Left kidney (tissue), 2 donors: ENCODE data around the gene PACS2. TPM values are rescaled to one million over a fixed set of nuclear protein-coding genes. Genes with fewer than 3 reads are reported as not detected.

Experiments used
- DNase-seq: peaks from one replicate; pipeline ENCODE4 v3.0.0-alpha.2; 2013
- polyA plus RNA-seq: library from polyadenylated mRNA; unstranded; fragments of 120-200 nt; gene quantifications from one replicate; pipeline ENCODE4 v1.2.1, GENCODE V29; 2013; ENCODE audit not compliant: insufficient read length

Gene PACS2
- polyA plus RNA-seq, 1 donor, result 67.0 TPM

- DNase-seq, result no peak
Observed at GRCh38 chr14:105367116-105368031, 52.8 kb downstream of the PACS2 start.

DNA sequence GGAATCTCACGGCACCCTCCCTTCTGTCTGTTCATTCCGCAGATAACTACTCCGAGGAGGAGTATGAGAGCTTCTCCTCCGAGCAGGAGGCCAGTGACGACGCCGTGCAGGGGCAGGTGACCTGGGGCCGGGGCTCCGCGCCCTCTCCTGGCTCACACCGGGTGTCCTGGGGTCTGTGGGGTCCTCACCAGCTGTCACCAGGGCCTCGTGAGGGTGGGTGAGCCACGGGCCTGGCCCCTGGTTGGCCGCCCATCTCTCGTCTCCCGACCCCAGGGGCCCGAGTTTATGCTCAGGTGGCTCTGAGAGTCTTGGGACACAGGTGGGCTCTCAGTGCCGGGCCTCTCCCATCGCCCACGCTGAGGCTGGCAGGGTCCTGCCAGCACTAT, 53.5 kb downstream of the PACS2 start:
- no peak for DNase-seq

- no peak for DNase-seq
Observed at GRCh38 chr14:105368426-105368825, 53.9 kb downstream of the PACS2 start.

GRCh38 chr14:105368910-105369652, 54.5 kb downstream of the PACS2 start:
- DNase-seq, result no peak

- no peak for DNase-seq
Observed at GRCh38 chr14:105369653-105370040, 55.1 kb downstream of the PACS2 start.

DNA sequence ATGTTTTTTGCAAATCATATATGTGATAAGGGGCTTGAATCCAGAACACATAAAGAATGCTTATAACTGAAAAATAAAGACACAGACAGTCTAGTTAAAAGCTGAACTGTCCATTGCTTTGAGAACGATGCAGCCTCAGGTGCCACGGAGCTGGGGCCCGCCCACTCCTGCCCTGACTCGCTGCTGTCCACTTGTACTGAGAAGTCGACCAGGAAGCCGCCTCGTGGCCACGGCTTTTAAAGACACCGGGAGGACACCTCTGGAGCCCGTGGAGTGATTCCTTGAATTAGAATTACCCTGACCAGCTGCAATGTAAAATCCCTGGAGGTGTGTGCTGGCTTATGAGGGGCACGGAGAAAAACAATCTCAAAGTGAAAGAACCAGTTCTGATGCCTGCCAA, 59.8 kb downstream of the PACS2 start:
- DNase-seq, result no peak

DNA sequence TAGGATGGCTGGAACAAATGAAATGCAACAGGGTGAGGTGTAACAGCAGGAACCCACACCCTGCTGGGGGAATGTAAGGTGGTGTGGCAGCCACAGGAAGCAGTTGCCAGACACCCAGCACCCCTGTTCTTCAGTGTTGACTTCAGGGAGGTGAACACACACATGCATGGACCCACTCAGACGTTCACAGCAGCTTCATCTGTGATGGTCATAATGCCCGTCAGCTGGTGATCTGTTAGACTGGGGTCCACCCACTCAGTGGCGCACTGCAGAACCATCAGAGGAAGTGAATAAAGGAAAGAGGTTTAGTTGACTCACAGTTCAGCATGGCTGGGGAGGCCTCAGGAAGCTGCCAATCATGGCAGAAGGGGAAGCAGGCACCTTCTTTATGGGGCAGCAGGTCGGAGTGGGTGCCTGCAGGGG, 61.1 kb downstream of the PACS2 start:
- no peak for DNase-seq

GRCh38 chr14:105376521-105377440, 62.2 kb downstream of the PACS2 start:
- DNase-seq, result no peak

DNA sequence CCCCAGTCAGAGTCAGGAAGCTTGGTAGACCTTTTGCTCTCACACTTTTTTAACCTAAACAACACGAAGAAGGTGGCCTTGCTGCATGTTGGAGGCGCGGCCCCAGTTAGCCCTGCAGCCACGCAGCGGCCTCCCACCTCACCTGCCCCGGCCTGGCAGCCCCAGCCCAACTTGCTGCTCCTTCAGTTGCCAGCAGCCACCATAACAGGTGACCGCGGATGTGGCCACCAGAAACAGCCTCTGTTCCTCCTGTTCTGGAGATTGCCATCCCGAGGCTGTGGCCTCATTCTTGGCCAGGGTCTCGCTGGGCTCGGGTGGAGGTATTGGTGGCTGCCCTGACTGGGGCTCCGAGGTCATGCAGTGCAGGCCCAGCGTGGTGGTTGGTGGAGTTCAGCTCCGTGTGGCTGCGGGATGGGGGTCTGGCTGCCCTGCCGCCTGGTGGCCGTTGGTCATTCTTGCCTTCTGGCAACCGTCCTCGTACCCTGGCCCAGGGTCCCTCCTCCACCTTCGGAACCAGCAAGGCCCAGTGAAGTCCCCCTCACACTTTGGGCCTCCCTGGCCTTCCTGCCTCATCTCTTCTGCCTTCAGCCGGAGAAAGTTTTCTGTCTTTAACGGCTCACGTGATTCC, 63.1 kb downstream of the PACS2 start:
- no peak for DNase-seq

GRCh38 chr14:105378199-105378598, 63.7 kb downstream of the PACS2 start:
- no peak for DNase-seq

- no peak for DNase-seq
Observed at GRCh38 chr14:105378873-105379685, 64.5 kb downstream of the PACS2 start.

DNA sequence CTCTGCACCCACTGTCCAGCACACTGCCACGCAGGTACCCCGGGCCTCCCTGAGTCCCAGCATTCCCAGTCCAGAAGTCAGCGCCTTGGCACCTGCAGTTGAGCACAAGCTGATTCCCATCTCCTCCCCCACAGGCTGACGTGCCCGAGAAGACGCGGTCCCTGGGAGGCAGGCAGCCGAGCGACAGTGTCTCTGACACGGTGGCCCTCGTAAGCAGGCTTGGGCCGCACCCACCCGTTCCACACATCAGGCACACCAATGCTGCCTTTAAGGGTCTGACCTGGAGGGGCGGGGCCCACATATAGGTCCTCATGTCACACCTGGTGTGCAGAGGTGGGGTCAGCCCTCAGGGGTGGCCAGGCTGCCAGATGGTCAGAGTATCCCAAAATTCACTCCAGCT, 65.4 kb downstream of the PACS2 start:
- no peak for DNase-seq

DNA sequence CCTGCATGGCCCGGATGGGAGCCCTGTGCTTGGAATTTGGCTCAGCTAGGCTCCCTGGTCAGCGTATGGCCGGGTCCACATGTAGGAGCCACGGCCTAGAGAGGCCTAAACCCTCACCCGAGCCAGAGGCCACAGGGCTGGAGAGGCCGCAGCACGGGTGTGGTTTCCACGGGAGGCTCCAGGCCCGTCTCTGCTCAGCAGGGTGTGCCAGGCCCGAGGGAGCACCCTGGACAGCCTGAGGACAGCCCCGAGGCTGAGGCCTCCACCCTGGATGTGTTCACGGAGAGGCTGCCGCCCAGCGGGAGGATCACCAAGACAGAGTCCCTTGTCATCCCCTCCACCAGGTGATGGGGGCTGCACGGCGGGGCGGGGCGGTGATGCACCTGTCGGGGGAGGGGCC, 66.2 kb downstream of the PACS2 start:
- no peak for DNase-seq

DNA sequence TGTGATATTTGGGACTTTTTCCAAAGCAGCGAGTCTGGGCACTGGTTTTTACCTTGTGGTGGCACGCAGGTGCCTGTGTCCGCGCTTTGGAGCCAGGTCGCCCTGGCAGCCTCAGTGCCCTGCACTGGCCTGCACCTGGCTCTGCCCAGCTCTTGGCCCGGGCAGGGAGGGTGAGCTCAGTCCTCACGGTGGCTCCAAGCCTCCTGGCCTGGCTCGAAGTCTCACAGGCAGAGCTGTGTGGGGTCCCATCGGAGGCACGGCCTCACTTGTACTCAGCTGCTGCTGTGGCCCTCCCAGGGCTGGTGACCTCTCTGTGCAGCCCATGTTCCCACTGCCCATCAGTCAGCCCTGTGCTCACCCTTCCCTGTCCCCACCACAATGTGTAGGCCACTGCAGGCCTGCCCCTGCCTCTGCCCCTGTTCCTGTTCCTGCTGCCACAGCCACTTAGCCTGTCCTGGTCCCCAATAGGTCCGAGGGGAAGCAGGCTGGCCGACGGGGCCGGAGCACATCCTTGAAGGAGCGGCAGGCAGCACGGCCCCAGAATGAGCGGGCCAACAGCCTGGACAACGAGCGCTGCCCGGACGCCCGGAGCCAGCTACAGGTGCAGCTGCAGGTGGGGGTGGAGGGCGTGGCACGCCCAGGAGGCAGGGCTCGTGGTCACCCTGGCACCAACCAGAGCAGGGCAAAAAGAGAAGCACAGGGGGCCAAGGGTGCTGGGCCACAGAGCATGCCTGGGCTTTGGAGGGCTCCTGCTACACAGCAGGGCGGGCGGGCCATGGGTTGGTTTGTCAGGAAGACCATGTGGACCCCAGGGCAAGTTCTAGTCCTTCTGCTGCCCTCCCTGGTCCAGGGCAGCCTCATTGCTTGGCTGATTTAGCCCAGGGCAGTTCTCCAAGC, 67.1 kb downstream of the PACS2 start:
- DNase-seq, result no peak

GRCh38 chr14:105382343-105383082, 68.0 kb downstream of the PACS2 start:
- DNase-seq, result no peak

DNA sequence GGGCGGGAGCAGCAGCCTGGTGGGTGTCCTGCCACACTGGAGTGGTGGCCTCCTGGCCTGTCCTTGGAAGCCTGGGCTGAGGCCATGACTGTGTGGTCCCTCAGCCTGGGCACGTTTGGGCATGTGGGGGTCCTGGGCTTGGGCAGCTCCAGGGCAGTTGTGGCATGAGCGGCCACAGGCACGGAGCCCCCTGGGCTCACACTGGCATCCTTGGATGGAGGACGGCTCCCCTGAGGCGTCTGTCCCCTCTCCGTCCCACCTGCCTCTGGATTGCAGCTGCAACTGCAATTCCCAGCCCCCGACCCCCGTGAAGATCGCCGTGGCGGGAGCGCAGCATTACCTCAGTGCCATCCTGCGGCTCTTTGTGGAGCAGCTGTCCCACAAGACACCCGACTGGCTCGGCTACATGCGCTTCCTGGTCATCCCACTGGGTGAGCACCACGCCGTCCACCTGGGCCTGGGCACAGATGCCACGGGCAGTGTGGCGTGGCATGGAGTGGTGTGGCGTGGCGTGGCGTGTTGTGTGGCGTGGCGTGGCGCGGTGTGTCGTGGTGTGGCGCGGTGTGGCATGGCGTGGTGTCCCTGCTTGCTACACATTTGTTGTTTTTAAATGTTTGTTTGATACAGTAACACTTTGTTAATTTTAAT, 68.7 kb downstream of the PACS2 start:
- no peak for DNase-seq

DNA sequence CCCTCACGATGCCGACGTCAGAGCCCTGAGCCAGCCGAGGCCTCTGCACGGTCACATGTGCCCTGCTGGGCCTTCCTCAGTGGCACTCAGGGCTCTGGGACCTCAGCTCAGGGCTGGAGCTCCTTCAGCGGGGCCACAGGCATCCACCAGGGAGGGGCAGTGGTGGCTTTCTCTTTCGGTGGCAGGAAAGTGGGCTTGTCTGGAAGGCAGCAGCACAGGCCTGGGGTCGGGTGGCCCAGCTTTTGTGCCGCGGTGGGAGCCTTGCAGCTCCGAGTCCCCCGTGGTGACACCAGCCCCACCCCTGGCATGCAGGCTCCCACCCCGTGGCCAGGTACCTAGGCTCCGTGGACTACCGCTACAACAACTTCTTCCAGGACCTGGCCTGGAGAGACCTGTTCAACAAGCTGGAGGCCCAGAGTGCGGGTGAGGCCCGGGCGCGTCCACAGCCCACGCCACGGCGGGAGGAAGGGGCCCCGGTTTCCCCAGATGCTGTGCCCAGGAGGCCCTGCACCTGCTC, 69.6 kb downstream of the PACS2 start:
- DNase-seq, result no peak

- DNase-seq, result no peak
Observed at GRCh38 chr14:105384605-105385321, 70.2 kb downstream of the PACS2 start.
